ENCODE results near the gene MRPL48.

GRCh38 chr11:73797457-73797856 lies 9.8 kb downstream of the MRPL48 start:
- TF ChIP-seq POLR2A (IDR thresholded peaks at IDR 0.05; ENCODE audit: low read depth, low read length) (no peak), POLR2AphosphoS5 (IDR thresholded peaks at IDR 0.05; ENCODE audit: low read depth, low read length) (no peak), TAF1 (IDR thresholded peaks at IDR 0.05; ENCODE audit: borderline replicate concordance, low read depth, low read length) (no peak)

All from GM12892 (cell line).